ENCODE measurements around the gene CAPZB.

Gene CAPZB

GRCh38 chr1:19468397-19468956 is 16.9 kb downstream of the CAPZB start:
- no peak for DNase-seq (ENCODE audit: low spot score)

GRCh38 chr1:19467199-19468187 is 17.8 kb downstream of the CAPZB start:
- DNase-seq (ENCODE audit: low spot score): no peak

- DNase-seq (ENCODE audit: low spot score): no peak
Measured at GRCh38 chr1:19466112-19466561, 19.2 kb downstream of the CAPZB start.

GRCh38 chr1:19465650-19466049 is 19.7 kb downstream of the CAPZB start:
- DNase-seq (ENCODE audit: low spot score): no peak

DNA sequence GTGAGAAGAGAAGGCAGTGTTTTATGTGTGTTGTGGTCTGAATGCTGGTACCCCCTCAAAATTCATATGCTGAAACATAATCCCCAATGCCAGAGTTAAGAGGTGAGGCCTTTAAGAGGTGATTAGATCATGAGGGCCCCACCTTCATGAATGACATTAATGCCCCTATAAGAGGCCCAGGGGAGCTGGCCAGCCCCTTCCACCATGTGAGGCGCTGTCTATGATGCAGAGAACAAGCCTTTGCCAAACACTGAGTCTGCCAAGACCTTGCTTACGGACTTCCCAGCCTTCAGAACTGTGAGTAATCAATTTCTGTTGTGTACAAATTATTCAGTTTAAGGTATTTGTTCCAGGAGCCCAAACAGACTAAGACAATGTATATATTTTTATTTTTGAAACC is 20.2 kb downstream of the CAPZB start:
- no peak for DNase-seq (ENCODE audit: low spot score)

GRCh38 chr1:19464696-19465095 is 20.6 kb downstream of the CAPZB start:
- DNase-seq (ENCODE audit: low spot score): no peak

DNA sequence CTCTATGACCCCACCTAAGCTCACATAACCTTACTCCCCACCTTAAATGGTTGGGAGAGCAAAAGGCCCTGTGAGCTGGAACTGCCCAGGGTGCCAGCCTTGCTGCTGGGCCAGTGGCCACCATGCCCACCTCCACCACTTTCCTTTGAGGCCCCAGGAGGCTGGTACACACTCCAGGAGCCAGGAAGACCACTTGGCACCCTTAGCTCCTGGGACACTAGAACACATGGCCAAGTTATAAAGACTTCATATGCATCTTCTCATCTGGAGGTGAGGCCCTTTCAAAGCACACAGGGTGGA is 21.9 kb downstream of the CAPZB start:
- DNase-seq (ENCODE audit: low spot score): no peak

GRCh38 chr1:19462781-19463503 is 22.4 kb downstream of the CAPZB start:
- no peak for DNase-seq (ENCODE audit: low spot score)

- DNase-seq (ENCODE audit: low spot score): no peak
Measured at GRCh38 chr1:19461220-19461554, 24.2 kb downstream of the CAPZB start.

DNA sequence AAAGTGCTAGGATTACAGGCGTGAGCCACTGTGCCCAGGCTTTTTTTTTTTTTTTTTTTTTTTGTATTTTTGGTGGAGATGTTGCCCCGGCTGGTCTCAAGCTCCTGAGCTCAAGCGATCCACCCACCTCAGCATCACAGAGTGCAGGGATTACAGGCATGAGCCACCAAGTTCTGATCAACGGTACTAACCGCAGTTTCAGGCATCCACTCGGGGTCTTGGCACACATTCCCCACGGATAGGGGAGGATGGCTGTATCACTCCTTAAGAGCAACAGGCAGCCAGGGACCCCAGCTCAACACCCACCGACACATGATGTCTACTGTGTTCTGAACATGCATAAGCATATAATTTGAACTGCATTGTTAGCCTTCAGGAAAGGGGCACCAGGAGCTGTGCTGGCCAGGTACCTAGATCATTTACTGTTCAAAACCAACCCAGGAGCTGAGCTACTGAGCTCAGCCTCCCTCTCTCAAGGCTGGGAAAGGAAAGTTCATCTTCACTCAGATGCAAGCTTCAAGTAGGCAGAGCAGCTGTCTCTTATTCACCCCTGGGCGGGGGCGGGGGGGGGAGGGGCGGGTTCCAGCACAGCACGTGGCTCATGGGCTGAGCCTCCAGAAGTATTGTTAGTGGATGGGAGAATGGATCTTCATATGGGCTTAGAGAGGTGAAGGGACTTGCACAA is 24.7 kb downstream of the CAPZB start:
- no peak for DNase-seq (ENCODE audit: low spot score)

DNA sequence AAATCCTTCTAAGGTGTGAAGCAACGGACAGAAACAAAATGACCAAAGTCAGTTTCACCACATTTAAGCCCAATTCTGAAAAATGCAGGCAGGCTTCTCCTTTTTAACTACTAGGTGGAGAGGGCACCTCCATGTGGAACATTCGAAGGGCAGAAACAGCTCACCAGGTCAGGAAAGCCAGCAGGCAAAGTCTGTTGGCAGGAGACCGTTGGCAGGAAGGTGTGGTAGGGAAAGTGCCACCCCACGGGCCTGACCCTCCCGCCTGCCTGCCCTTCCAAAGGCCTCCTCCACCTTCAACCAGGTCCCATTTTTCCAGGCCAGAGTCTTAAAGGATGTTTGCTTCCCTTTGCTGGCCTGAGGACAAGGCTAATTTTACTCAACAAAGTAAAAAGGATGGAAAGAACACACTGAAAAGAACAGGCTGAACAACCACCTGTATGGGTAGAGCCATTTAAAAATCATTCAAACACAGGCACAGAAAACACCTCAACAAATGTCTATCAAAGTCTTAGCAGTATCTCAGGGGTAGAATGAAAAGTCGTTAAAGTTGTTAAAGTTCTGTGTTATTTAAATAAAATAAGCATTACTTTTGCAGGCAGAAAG is 26.4 kb downstream of the CAPZB start:
- DNase-seq (ENCODE audit: low spot score): no peak

DNA sequence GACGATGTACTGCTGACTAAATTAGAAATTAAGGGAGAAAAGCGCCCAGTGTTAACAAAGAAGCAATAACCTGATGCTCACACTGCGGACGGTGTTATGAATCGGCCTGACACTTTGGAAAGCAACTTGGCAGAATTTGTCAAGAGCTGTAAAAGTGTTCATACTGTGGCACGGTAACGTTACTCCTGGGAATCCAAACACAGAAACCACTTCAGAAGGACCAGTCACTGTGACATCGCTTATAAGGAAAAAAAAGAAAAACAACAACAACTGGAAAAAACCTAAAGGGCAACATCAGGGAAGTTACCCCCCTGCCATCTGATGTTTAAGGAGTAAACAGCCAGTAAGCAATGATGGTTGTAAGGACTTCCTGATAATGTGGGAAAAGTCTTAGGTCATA is 27.7 kb downstream of the CAPZB start:
- DNase-seq (ENCODE audit: low spot score): no peak

- DNase-seq (ENCODE audit: low spot score): no peak
Measured at GRCh38 chr1:19456968-19457441, 28.3 kb downstream of the CAPZB start.

GRCh38 chr1:19455353-19455752 is 30.0 kb downstream of the CAPZB start:
- DNase-seq (ENCODE audit: low spot score): no peak

DNA sequence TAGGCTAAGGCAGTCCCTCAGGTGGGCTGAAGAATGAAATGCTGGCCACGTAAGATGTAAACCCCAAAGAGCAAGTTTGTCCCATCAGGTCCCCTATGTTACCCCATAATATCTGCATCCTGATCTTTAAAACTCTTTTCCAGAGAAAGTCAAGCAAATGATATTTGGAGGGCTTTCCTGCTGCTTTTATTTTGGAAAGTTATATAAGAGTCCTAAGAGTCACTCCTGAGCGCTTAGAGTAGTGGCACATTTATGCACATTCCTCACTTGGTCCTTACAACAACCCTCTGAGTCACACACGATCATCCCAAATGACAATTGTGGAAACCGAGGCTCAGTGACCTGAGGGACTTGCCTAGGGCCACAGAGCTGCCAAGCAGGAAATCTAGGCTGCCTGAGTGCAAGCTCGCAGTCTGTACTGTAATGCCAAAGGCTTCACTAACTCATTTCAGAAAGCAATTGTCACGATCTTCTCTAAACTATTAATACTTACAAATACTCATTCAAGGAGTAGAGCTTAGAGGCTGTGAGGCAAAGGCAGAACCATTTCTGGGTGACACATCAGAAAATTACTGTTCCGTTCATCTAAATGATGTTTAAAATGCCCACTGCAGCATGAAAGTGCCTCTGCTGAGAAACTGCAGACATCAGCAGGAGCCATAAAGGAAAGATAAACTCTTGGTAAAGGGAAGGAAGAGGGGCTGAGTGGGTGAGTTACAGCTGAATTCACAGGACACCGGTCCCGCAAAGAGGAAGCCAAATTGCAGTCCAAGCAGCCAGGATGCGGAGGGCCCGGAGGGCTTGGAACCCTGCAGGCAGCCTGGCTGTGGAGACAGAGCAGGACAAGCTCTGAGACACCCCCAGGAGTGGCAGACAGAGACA is 30.8 kb downstream of the CAPZB start:
- DNase-seq (ENCODE audit: low spot score): no peak

DNA sequence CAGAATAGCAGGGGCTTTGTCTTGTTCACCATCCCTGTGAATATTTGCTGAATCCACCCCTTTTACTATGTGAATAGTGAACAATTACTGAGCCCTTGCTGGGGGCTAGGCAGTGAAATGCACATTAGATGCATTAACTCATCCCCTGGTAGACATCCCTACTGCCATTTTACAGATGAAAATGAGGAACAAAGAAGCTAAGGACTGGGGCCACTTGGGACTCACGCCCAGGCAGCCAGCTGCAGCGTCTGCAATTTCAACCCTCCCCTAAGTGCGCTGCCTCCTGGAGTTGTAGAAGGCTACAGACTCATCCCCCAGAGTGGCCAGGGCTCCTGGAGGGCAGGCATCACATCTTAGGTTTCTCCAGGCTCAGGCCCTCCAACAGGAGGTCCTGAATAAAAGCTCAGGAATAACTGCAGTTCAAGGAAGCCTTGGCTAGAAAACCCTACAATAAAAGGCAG is 31.6 kb downstream of the CAPZB start:
- DNase-seq (ENCODE audit: low spot score): no peak

DNA sequence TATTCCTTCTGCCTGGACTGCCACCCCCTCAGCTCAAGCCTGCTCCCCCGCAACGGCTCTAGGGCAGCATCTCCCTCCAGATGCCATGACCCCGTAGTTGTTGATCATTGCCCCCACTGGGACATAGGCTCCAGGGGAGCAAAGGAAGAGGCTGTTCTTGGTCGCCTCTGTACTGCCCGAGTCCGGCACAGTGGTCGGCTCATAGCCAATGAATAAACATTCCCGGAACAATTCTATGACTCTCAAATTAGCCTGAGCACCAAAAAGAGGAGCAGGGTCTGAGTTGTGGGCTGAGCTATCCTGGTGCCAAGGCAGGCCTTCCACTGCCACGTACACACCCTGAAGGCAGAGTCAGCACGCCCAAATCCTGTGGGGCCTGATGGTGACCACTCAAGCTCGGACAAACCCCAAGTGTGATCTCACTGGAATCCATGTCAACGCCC is 33.1 kb downstream of the CAPZB start:
- DNase-seq (ENCODE audit: low spot score): no peak

- no peak for DNase-seq (ENCODE audit: low spot score)
Measured at GRCh38 chr1:19450811-19451515, 34.4 kb downstream of the CAPZB start.

DNA sequence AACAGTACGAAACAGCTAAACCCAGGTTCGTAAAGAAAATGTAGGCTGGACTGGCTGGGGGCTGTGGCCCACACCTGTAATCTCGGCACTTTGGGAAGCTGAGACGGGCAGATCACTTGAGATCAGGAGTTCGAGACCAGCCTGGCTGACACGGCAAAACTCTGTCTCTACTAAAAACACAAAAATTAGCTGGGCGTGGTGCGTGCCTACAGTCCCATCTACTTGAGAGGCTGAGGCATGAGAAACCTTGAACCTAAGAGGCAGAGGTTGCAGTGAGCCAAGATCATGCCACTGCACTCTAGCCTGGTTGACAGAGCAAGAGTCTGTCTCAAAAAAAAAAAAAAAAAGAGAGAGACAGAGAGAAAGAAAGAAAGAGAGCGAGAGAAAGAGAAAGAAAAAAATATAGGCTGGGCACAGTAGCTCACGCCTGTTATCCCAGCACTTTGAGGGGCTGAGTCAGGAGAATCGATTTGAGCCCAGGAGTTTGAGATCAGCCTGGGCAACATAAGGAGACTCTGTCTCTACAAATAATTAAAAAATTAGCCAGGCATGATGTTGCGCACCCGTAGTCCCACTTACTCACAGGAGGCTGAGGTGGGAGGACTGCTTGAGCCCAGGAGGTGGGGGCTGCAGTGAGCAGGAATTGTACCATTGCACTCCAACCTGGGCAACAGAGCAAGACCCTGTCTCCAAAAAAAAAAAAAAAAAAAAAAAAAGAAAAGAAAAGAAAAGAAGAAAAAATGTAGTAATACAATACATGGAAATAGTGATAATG is 35.7 kb downstream of the CAPZB start:
- DNase-seq (ENCODE audit: low spot score): no peak

All from left forelimb (tissue), 1 donor.